Measurements from ENCODE around the gene LKAAEAR1. TPM values are rescaled to one million over a fixed set of nuclear protein-coding genes. Genes with fewer than 3 reads are reported as not detected.
A peak's percentile ranks its signal among the peaks of the same experiment; 100 is the strongest.

LKAAEAR1 gene
- total RNA-seq, 2 donors from 2014 or later: not detected

- TF ChIP-seq, protein P1, sequence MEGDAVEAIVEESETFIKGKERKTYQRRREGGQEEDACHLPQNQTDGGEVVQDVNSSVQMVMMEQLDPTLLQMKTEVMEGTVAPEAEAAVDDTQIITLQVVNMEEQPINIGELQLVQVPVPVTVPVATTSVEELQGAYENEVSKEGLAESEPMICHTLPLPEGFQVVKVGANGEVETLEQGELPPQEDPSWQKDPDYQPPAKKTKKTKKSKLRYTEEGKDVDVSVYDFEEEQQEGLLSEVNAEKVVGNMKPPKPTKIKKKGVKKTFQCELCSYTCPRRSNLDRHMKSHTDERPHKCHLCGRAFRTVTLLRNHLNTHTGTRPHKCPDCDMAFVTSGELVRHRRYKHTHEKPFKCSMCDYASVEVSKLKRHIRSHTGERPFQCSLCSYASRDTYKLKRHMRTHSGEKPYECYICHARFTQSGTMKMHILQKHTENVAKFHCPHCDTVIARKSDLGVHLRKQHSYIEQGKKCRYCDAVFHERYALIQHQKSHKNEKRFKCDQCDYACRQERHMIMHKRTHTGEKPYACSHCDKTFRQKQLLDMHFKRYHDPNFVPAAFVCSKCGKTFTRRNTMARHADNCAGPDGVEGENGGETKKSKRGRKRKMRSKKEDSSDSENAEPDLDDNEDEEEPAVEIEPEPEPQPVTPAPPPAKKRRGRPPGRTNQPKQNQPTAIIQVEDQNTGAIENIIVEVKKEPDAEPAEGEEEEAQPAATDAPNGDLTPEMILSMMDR (IDR thresholded peaks at IDR 0.05): no peak
- H3K36me3 ChIP-seq: peaks cover 18% of the 10 kb centered on the region
- peaks cover 13 to 15% of the 10 kb centered on the region in 2 donors for H3K27me3 ChIP-seq
- H3K27ac ChIP-seq: peak overlapping the region; percentile 40 to 46
- DNase-seq (ENCODE audit: low spot score): no peak
- peaks cover 0 to 34% of the 10 kb centered on the region in 2 donors for H3K4me1 ChIP-seq
- H3K9me3 ChIP-seq: no peaks in the 10 kb centered on the region
- H3K4me3 ChIP-seq: no peak overlapping the region
Observed at GRCh38 chr20:64044484-64045247, 39.5 kb downstream of the LKAAEAR1 start.

- H3K9me3 ChIP-seq: no peaks in the 10 kb centered on the region
- TF ChIP-seq, protein P1 (IDR thresholded peaks at IDR 0.05): no peak
- peaks cover 18% of the 10 kb centered on the region for H3K36me3 ChIP-seq
- no peak for DNase-seq (ENCODE audit: low spot score)
- H3K4me1 ChIP-seq: peaks cover 0 to 41% of the 10 kb centered on the region in 2 donors
- no peak overlapping the region for H3K4me3 ChIP-seq
- H3K27ac ChIP-seq: no peak overlapping the region
- H3K27me3 ChIP-seq: peaks cover 13 to 15% of the 10 kb centered on the region in 2 donors
Observed at GRCh38 chr20:64043768-64044167, 40.4 kb downstream of the LKAAEAR1 start.

DNA sequence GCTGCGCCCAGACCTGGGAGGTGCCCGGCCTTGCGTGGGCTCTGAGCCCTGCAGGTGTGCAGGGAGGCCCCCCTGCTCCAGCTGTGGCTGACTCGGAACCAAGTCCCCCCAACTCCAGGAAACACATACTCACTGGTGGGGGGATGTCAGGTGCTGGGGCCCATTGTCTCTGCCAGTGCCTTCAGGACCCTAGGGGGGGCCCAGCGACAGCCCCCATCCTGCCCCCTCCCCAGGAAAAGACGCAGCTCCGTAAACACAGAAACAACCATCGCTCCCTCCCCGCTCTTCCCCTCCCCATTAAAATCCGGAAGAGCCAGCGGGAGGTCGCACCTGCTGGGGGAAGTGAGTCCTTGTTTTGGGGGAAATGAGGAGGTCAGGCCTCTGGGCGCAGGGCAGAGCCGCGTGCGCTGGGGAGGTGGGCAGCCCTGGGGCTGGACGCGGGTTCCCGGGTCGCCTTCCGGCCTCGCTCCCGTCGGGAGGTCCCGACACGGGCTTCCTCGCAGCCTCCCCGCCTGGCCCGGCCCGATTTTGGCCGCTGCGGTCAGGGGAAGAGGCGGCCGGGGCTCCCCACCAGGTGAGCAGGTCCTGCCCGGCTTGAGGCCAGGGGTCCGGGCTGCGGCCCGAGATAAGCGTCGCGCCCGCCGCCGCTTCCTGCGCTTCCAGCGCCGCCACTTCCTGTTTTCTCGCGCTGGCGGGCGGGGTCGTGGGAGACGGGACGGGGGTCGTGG, 42.0 kb downstream of the LKAAEAR1 start:
- Histone ChIP-seq H3K27me3 (peaks cover 9 to 22% of the 10 kb centered on the region in 2 donors), H3K4me3 (peak overlapping the region; percentile 29 to 50), H3K36me3 (peaks cover 8% of the 10 kb centered on the region), H3K4me1 (peaks cover 0 to 51% of the 10 kb centered on the region in 2 donors), H3K9me3 (no peaks in the 10 kb centered on the region), H3K27ac (peak overlapping the region; percentile 48 to 57)
- TF ChIP-seq, protein P1 (IDR thresholded peaks at IDR 0.05): no peak
- DNase-seq (ENCODE audit: low spot score): no peak

- Histone ChIP-seq H3K27me3 (peaks cover 9 to 22% of the 10 kb centered on the region in 2 donors), H3K36me3 (peaks cover 3% of the 10 kb centered on the region), H3K27ac (peak overlapping the region; percentile 5 to 57), H3K4me1 (peaks cover 0 to 51% of the 10 kb centered on the region in 2 donors), H3K4me3 (peak overlapping the region in 1 of 2 donors; percentile 50), H3K9me3 (no peaks in the 10 kb centered on the region)
- DNase-seq (ENCODE audit: low spot score): no peak
- TF ChIP-seq, protein P1 (IDR thresholded peaks at IDR 0.05): no peak
Observed at GRCh38 chr20:64041781-64042053, 42.5 kb downstream of the LKAAEAR1 start.

DNA sequence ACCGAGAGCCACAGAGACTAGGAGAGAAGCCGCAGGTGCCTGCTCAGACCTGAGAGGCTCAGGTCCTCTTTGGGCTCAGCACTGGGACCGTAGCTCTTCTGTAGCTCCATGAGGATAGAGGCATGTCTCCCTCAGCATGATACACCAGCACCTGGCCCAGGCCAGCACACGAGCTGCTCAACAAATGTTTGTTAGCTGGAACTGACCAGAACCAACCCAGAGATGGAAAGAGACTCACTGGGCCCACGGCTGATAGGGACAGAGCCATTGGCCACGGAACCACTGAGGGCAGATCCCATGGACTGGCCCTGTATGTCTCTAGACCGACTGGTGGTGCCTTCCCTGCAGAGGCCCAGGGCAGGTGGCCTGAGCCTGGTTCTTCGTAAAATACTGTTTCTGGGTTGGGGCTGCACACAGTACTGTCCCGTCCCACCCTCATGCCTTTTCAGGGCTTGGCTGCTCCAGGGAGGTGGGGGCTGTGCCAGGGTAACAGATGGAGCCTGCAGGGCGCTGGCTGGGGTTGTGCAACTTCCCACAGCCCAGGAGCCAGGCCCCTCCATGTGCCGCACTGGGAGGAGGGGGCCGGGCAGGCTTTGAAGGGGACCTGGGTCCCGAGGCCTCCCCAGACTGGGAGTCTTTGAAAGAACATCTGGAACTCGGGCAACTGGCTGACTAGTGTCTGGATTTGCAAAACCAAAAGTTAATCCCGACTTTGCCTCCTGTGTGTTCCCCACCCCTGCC, 43.0 kb downstream of the LKAAEAR1 start:
- H3K4me1 ChIP-seq: peaks cover 0 to 51% of the 10 kb centered on the region in 2 donors
- no peaks in the 10 kb centered on the region for H3K9me3 ChIP-seq
- H3K4me3 ChIP-seq: peak overlapping the region in 1 of 2 donors; percentile 50
- peaks cover 9 to 19% of the 10 kb centered on the region in 2 donors for H3K27me3 ChIP-seq
- no peak for DNase-seq (ENCODE audit: low spot score)
- no peaks in the 10 kb centered on the region for H3K36me3 ChIP-seq
- TF ChIP-seq, protein P1 (IDR thresholded peaks at IDR 0.05): no peak
- peak overlapping the region; percentile 5 to 57 for H3K27ac ChIP-seq
